Neural cell (in vitro differentiated cells): ENCODE data around the gene PPP1CB. TPM values are rescaled to one million over a fixed set of nuclear protein-coding genes. Genes with fewer than 3 reads are reported as not detected.

Source experiments
- H2AFZ ChIP-seq: fragments of 200-600, 300-800 bp; sonication (generic), shearing (Covaris generic); 2 replicates; pipeline ENCODE4 v1.6.0; 2014; ENCODE audit warnings: low read depth, mild to moderate bottlenecking, antibody characterized with exemption, low read length, moderate library complexity
- H3F3A ChIP-seq: fragments of 200-600 bp; shearing (Covaris generic); 2 replicates; pipeline ENCODE4 v1.6.1; 2016; ENCODE audit warnings: mild to moderate bottlenecking, moderate library complexity, mixed read lengths, antibody characterized with exemption, low read length; ENCODE audit not compliant: insufficient read depth, poor library complexity, severe bottlenecking
- H3K27ac ChIP-seq: fragments of 200-600, 300-800 bp; sonication (generic), shearing (Covaris generic); 2 replicates; pipeline ENCODE4 v1.5.1; 2014; ENCODE audit warnings: mild to moderate bottlenecking, low read length, moderate library complexity
- H3K27me3 ChIP-seq: fragments of 300-800, 200-600 bp; sonication (generic), shearing (Covaris generic); 2 replicates; pipeline ENCODE4 v1.6.0; 2014; ENCODE audit warnings: mild to moderate bottlenecking, low read depth, low read length, moderate library complexity; ENCODE audit not compliant: insufficient read depth
- H3K36me3 ChIP-seq: fragments of 300-800, 200-600 bp; sonication (generic), shearing (Covaris generic); 2 replicates; pipeline ENCODE4 v1.5.1; 2014; ENCODE audit warnings: mild to moderate bottlenecking, antibody characterized with exemption, low read length, moderate library complexity; ENCODE audit not compliant: insufficient read depth
- H3K4me2 ChIP-seq: fragments of 300-800, 200-600 bp; sonication (generic), shearing (Covaris generic); 2 replicates; pipeline ENCODE4 v1.6.0; 2014; ENCODE audit warnings: mild to moderate bottlenecking, low read length
- H3K4me3 ChIP-seq: fragments of 300-800, 200-600 bp; sonication (generic), shearing (Covaris generic); 2 replicates; pipeline ENCODE4 v1.5.1; 2014; ENCODE audit warnings: mild to moderate bottlenecking, low read length, moderate library complexity
- H3K79me2 ChIP-seq: fragments of 200-600 bp; shearing (Covaris generic); replicated peaks from 2 replicates; pipeline ENCODE4 v1.6.0; 2014; ENCODE audit warnings: mild to moderate bottlenecking, low read length, moderate library complexity; ENCODE audit not compliant: insufficient read depth
- H3K9ac ChIP-seq: fragments of 300-800, 200-600 bp; sonication (generic), shearing (Covaris generic); 2 replicates; pipeline ENCODE4 v1.6.1; 2016; ENCODE audit warnings: mild to moderate bottlenecking, low read length, mixed read lengths
- H3K9me2 ChIP-seq: fragments of 200-600 bp; shearing (Covaris generic); 2 replicates; pipeline ENCODE4 v1.6.1; 2016; ENCODE audit warnings: mild to moderate bottlenecking, low read length, mixed read lengths; ENCODE audit not compliant: insufficient read depth
- H3K9me3 ChIP-seq: fragments of 200-600, 300-800 bp; sonication (generic), shearing (Covaris generic); 2 replicates; pipeline ENCODE4 v1.6.1; 2016; ENCODE audit warnings: mild to moderate bottlenecking, mixed run types, low read length, moderate library complexity, mixed read lengths
- H4K20me1 ChIP-seq: fragments of 200-600 bp; shearing (Covaris generic); 2 replicates; pipeline ENCODE4 v1.6.1; 2016; ENCODE audit warnings: mild to moderate bottlenecking, mixed run types; ENCODE audit not compliant: insufficient read depth
- CTCF ChIP-seq: fragments of 450-650 bp; IDR thresholded peaks from 2 replicates; pipeline ENCODE4 v1.5.1; 2014; ENCODE audit warnings: antibody characterized with exemption, mild to moderate bottlenecking, moderate library complexity; ENCODE audit not compliant: poor library complexity, severe bottlenecking
- EP300 ChIP-seq: fragments of 450-650 bp; conservative IDR thresholded peaks from 2 replicates; pipeline ENCODE4 v1.6.1; 2014; ENCODE audit warnings: antibody characterized with exemption, mild to moderate bottlenecking, moderate library complexity; ENCODE audit not compliant: poor library complexity, severe bottlenecking
- EZH2 ChIP-seq: fragments of 200-600, 300-800 bp; shearing (Covaris generic), sonication (generic); IDR thresholded peaks from 2 replicates; pipeline ENCODE4 v1.6.1; 2014; ENCODE audit warnings: antibody characterized with exemption, low read length, borderline replicate concordance, mild to moderate bottlenecking; ENCODE audit not compliant: insufficient read depth, poor library complexity, severe bottlenecking
- MXI1 ChIP-seq: fragments of 450-650 bp; conservative IDR thresholded peaks from 2 replicates; pipeline ENCODE4 v1.6.1; 2014; ENCODE audit warnings: antibody characterized with exemption, mild to moderate bottlenecking; ENCODE audit not compliant: poor library complexity, severe bottlenecking
- POLR2AphosphoS5 ChIP-seq: IDR thresholded peaks from 2 replicates; pipeline ENCODE4 v1.6.1; 2012
- RAD21 ChIP-seq: fragments of 450-650 bp; conservative IDR thresholded peaks from 2 replicates; pipeline ENCODE4 v1.6.1; 2014; ENCODE audit warnings: antibody characterized with exemption, mild to moderate bottlenecking, moderate library complexity
- REST ChIP-seq: IDR thresholded peaks from 2 replicates; pipeline ENCODE4 v1.6.1; 2012; ENCODE audit warnings: borderline replicate concordance
- SMC3 ChIP-seq: fragments of 450-650 bp; conservative IDR thresholded peaks from 2 replicates; pipeline ENCODE4 v1.6.1; 2014; ENCODE audit warnings: antibody characterized with exemption, mild to moderate bottlenecking, moderate library complexity; ENCODE audit not compliant: poor library complexity
- TAF1 ChIP-seq: IDR thresholded peaks from 2 replicates; pipeline ENCODE4 v1.6.1; 2012; ENCODE audit warnings: low read depth
- polyA plus RNA-seq: library from polyadenylated mRNA; depleted of rRNA; stranded (reverse); fragments of >200 nt; gene quantifications from 2 replicates; pipeline ENCODE4 v1.2.3, GENCODE V29; 2014

The PPP1CB gene
- polyA plus RNA-seq, 1 donor from 2014 or later, result 239 TPM

GRCh38 chr2:28767337-28767736, 15.7 kb downstream of the PPP1CB start:
- no peak overlapping the region for H3K27ac ChIP-seq
- no peak overlapping the region for H3K9ac ChIP-seq
- no peak for TF ChIP-seq EZH2
- no peak for TF ChIP-seq POLR2AphosphoS5
- no peak for TF ChIP-seq TAF1
- TF ChIP-seq CTCF, result no peak
- H3K4me3 ChIP-seq, result no peak overlapping the region
- no peaks in the 10 kb centered on the region for H3K9me2 ChIP-seq
- no peaks in the 10 kb centered on the region for H3K36me3 ChIP-seq
- H3F3A ChIP-seq, result peaks cover 6% of the 10 kb centered on the region
- H3K79me2 ChIP-seq, result peaks cover 93% of the 10 kb centered on the region
- peaks cover 11% of the 10 kb centered on the region for H4K20me1 ChIP-seq
- no peaks in the 10 kb centered on the region for H3K9me3 ChIP-seq
- H3K4me2 ChIP-seq, result no peak overlapping the region
- H3K27me3 ChIP-seq, result no peaks in the 10 kb centered on the region
- H2AFZ ChIP-seq, result no peak overlapping the region

- no peak overlapping the region for H2AFZ ChIP-seq
- no peaks in the 10 kb centered on the region for H3K9me2 ChIP-seq
- no peak overlapping the region for H3K9ac ChIP-seq
- H3F3A ChIP-seq, result peaks cover 6% of the 10 kb centered on the region
- H3K9me3 ChIP-seq, result no peaks in the 10 kb centered on the region
- no peak overlapping the region for H3K4me3 ChIP-seq
- no peaks in the 10 kb centered on the region for H3K36me3 ChIP-seq
- H3K79me2 ChIP-seq, result peaks cover 93% of the 10 kb centered on the region
- H3K4me2 ChIP-seq, result no peak overlapping the region
- H3K27ac ChIP-seq, result no peak overlapping the region
- H3K27me3 ChIP-seq, result no peaks in the 10 kb centered on the region
- peaks cover 11% of the 10 kb centered on the region for H4K20me1 ChIP-seq
- TF ChIP-seq SMC3 (no peak), EZH2 (no peak), EP300 (no peak), RAD21 (no peak), POLR2AphosphoS5 (no peak), CTCF (no peak), TAF1 (no peak), MXI1 (no peak), REST (no peak)
Observed at GRCh38 chr2:28768422-28768821, 16.8 kb downstream of the PPP1CB start.
